Nephron (organoid): ENCODE data around the gene AP4B1.
"Not testable (repeated sequence)": the region's sequence is repeated elsewhere in the genome, so short reads cannot be mapped to it uniquely, and the experiment has no call there.

Source experiments
- H3K27ac Mint-ChIP-seq, 3 experiments: 2 replicates each; pipeline ENCODE4 v1.8.0; 2020; ENCODE audit warnings: mixed read lengths in 3 of 3, mild to moderate bottlenecking in 2 of 3, moderate library complexity in 1 of 3
- H3K27me3 Mint-ChIP-seq: 2 replicates; pipeline ENCODE4 v1.8.0; 2021; ENCODE audit warnings: low read depth, mild to moderate bottlenecking, moderate library complexity, mixed read lengths
- H3K36me3 Mint-ChIP-seq: 2 replicates; pipeline ENCODE4 v1.8.0; 2020; ENCODE audit warnings: low read depth, mixed read lengths
- H3K4me1 Mint-ChIP-seq: 2 replicates; pipeline ENCODE4 v1.8.0; 2020; ENCODE audit warnings: mixed read lengths
- H3K4me3 Mint-ChIP-seq, 3 experiments: 2 replicates each; pipeline ENCODE4 v1.8.0; 2020; ENCODE audit warnings: mild to moderate bottlenecking in 3 of 3, mixed read lengths in 3 of 3, moderate library complexity in 2 of 3
- H3K9me3 Mint-ChIP-seq: 2 replicates; pipeline ENCODE4 v1.8.0; 2020; ENCODE audit warnings: mixed read lengths
- CTCF ChIP-seq, 3 experiments: fragments of 200-600 bp; sonication (generic); IDR thresholded peaks; one replicate each; pipeline ENCODE4 v1.5.0; 2021; ENCODE audit warnings: antibody characterized with exemption in 3 of 3; ENCODE audit not compliant: unreplicated experiment in 3 of 3

AP4B1 gene

GRCh38 chr1:113904674-113905434 is at the start of gene AP4B1, which contains the start of gene DCLRE1B:
Gene AP4B1 (minus strand): TSS chr1:113904799. CDS start chr1:113904717, 82 bp downstream.
Gene DCLRE1B (plus strand): TSS chr1:113905326. CDS start chr1:113905587, 261 bp downstream.
- Mint-ChIP-seq H3K27ac (peak within 1 kb of the TSS; percentile 85 to 96 (median 94)), H3K36me3 (peaks cover 14% of the 10 kb centered on the region), H3K27me3 (no peaks in the 10 kb centered on the region), H3K4me3 (peak within 1 kb of the TSS; percentile 88 to 92 (median 91)), H3K4me1 (peaks cover 11% of the 10 kb centered on the region), H3K9me3 (no peaks in the 10 kb centered on the region)
- peak; percentile 18 to 52 (median 29) for TF ChIP-seq CTCF (IDR thresholded peaks at IDR 0.05; ENCODE audit: unreplicated experiment in 3 of 3)

GRCh38 chr1:113951719-113952118 is 47.1 kb upstream of the AP4B1 start:
- H3K27ac Mint-ChIP-seq, result no peak overlapping the region
- H3K27me3 Mint-ChIP-seq, result no peaks in the 10 kb centered on the region
- no peaks in the 10 kb centered on the region for H3K9me3 Mint-ChIP-seq

DNA sequence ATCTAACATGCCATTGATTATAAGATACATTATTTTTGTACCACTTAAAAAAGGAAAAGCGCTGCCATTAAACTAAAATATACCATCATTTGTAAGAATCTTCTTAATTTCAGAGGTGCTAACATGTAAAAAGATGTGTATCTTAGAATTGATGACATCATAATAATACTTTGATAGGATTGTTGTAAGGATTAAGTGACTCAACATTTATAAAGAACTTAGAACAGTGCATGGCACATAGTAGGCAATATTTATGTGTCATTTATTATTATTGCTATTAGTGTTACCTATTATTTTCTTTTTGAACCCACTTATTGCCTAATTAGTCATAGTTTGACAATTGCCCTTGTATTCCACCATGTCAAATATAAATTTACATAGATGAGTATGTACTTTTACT is 46.3 kb upstream of the AP4B1 start:
- no peaks in the 10 kb centered on the region for H3K9me3 Mint-ChIP-seq
- no peak overlapping the region for H3K27ac Mint-ChIP-seq
- peaks cover 31% of the 10 kb centered on the region for H3K4me1 Mint-ChIP-seq
- H3K4me3 Mint-ChIP-seq, result no peak overlapping the region
- no peaks in the 10 kb centered on the region for H3K27me3 Mint-ChIP-seq
- peaks cover 22% of the 10 kb centered on the region for H3K36me3 Mint-ChIP-seq
- TF ChIP-seq CTCF (IDR thresholded peaks at IDR 0.05; ENCODE audit: unreplicated experiment in 3 of 3), result no peak

More at GRCh38 chr1:113951719-113952118, 47.1 kb upstream of the AP4B1 start:
- H3K4me3 Mint-ChIP-seq, result no peak overlapping the region
- no peak for TF ChIP-seq CTCF (IDR thresholded peaks at IDR 0.05; ENCODE audit: unreplicated experiment in 3 of 3)
- H3K4me1 Mint-ChIP-seq, result peaks cover 23% of the 10 kb centered on the region
- H3K36me3 Mint-ChIP-seq, result peaks cover 23% of the 10 kb centered on the region

GRCh38 chr1:113949007-113949406 is 44.4 kb upstream of the AP4B1 start:
- Mint-ChIP-seq H3K9me3 (peaks cover 4% of the 10 kb centered on the region), H3K4me3 (no peak overlapping the region), H3K27ac (peak overlapping the region in 1 of 3 experiments; percentile 72), H3K4me1 (peaks cover 31% of the 10 kb centered on the region), H3K36me3 (peaks cover 26% of the 10 kb centered on the region), H3K27me3 (no peaks in the 10 kb centered on the region)
- peak; percentile 21 to 35 (median 23) for TF ChIP-seq CTCF (IDR thresholded peaks at IDR 0.05; ENCODE audit: unreplicated experiment in 3 of 3)

GRCh38 chr1:113948151-113948550 is 43.6 kb upstream of the AP4B1 start:
- not testable (repeated sequence) for H3K27me3 Mint-ChIP-seq, H3K4me3 Mint-ChIP-seq, H3K9me3 Mint-ChIP-seq
- Mint-ChIP-seq H3K27ac (peak overlapping the region in 2 of 3 experiments; percentile 62 to 69), H3K4me1 (peaks cover 31% of the 10 kb centered on the region), H3K36me3 (peaks cover 30% of the 10 kb centered on the region)

GRCh38 chr1:113947388-113948107 is 42.9 kb upstream of the AP4B1 start:
- H3K27me3 Mint-ChIP-seq, result no peaks in the 10 kb centered on the region

More at GRCh38 chr1:113947388-113948107, 42.9 kb upstream of the AP4B1 start:
- H3K27ac Mint-ChIP-seq, result peak overlapping the region; percentile 28 to 69 (median 62)
- H3K9me3 Mint-ChIP-seq, result peaks cover 4% of the 10 kb centered on the region
- H3K36me3 Mint-ChIP-seq, result peaks cover 33% of the 10 kb centered on the region
- TF ChIP-seq CTCF (IDR thresholded peaks at IDR 0.05; ENCODE audit: unreplicated experiment in 3 of 3), result no peak
- H3K4me3 Mint-ChIP-seq, result no peak overlapping the region
- peaks cover 31% of the 10 kb centered on the region for H3K4me1 Mint-ChIP-seq
